Measurements from ENCODE around the gene CLEC4E.

DNA sequence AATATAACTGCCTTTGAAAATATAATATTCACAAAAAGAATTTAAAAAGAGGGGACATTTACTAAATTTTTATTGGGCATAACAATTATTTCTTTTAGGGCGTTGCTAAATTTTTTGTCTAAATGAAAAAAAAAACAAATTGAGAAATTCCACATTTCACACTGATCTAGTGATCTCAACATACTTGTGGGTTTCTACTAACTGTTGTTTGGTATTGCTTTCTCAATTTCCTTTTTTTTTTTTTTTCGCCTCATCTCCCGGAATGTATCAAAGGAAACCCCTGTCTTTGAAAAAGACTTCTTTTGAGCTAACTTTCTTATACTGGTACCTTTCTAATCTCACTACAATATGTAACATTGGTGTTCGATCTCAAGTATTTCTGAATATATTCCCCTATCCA is 27.4 kb downstream of the CLEC4E start, which contains the start of gene CLEC4D:
- TF ChIP-seq RAD21 (IDR thresholded peaks at IDR 0.05; ENCODE audit: low read length) = no peak
- no peak for TF ChIP-seq POLR2A (IDR thresholded peaks at IDR 0.05; ENCODE audit: low read depth, low read length)
- TF ChIP-seq, protein P1, sequence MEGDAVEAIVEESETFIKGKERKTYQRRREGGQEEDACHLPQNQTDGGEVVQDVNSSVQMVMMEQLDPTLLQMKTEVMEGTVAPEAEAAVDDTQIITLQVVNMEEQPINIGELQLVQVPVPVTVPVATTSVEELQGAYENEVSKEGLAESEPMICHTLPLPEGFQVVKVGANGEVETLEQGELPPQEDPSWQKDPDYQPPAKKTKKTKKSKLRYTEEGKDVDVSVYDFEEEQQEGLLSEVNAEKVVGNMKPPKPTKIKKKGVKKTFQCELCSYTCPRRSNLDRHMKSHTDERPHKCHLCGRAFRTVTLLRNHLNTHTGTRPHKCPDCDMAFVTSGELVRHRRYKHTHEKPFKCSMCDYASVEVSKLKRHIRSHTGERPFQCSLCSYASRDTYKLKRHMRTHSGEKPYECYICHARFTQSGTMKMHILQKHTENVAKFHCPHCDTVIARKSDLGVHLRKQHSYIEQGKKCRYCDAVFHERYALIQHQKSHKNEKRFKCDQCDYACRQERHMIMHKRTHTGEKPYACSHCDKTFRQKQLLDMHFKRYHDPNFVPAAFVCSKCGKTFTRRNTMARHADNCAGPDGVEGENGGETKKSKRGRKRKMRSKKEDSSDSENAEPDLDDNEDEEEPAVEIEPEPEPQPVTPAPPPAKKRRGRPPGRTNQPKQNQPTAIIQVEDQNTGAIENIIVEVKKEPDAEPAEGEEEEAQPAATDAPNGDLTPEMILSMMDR (conservative IDR thresholded peaks at IDR 0.05; ENCODE audit: low read depth, low read length) = no peak
- TF ChIP-seq FOS (IDR thresholded peaks at IDR 0.05; ENCODE audit: low read depth, low read length) = no peak

All from IMR-90 (cell line).